22Rv1 (cell line): ENCODE data around the gene CACNB4.

ENCODE experiments used
- ZFX ChIP-seq: fragments of 450-650 bp; IDR thresholded peaks from 2 replicates; pipeline ENCODE4 v1.6.1; 2017; ENCODE audit warnings: antibody characterized with exemption, borderline replicate concordance
- TF ChIP-seq, protein P1 (sequence below): fragments of 450-650 bp; IDR thresholded peaks from 2 replicates; pipeline ENCODE4 v1.5.1; 2017; ENCODE audit warnings: mild to moderate bottlenecking

DNA sequence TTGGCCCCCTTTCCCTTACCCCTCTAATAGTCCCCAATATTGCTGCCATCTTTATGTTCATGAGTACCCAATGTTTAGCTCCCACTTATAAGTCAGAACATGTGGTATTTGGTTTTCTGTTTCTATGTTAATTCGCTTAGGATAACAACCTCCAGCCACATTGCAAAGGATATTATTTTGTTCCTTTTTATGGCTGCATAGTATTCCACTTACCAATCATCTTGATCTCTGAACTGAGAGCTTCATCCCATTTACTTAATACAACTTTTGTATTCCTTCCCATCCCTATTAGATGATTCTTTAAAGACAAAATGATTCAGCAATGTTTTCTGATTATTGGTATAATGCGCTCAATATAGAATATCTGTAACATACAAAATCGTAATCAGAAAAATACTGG, 307.3 kb downstream of the CACNB4 start:
- TF ChIP-seq ZFX: no peak
- TF ChIP-seq, protein P1, sequence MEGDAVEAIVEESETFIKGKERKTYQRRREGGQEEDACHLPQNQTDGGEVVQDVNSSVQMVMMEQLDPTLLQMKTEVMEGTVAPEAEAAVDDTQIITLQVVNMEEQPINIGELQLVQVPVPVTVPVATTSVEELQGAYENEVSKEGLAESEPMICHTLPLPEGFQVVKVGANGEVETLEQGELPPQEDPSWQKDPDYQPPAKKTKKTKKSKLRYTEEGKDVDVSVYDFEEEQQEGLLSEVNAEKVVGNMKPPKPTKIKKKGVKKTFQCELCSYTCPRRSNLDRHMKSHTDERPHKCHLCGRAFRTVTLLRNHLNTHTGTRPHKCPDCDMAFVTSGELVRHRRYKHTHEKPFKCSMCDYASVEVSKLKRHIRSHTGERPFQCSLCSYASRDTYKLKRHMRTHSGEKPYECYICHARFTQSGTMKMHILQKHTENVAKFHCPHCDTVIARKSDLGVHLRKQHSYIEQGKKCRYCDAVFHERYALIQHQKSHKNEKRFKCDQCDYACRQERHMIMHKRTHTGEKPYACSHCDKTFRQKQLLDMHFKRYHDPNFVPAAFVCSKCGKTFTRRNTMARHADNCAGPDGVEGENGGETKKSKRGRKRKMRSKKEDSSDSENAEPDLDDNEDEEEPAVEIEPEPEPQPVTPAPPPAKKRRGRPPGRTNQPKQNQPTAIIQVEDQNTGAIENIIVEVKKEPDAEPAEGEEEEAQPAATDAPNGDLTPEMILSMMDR: no peak
